Measurements from ENCODE around the gene ZNF579. TPM values are rescaled to one million over a fixed set of nuclear protein-coding genes. Genes with fewer than 3 reads are reported as not detected.
A peak's percentile ranks its signal among the peaks of the same experiment; 100 is the strongest.

ZNF579 gene
- total RNA-seq, 1 donor from 2014 or later, result 10.2 TPM

DNA sequence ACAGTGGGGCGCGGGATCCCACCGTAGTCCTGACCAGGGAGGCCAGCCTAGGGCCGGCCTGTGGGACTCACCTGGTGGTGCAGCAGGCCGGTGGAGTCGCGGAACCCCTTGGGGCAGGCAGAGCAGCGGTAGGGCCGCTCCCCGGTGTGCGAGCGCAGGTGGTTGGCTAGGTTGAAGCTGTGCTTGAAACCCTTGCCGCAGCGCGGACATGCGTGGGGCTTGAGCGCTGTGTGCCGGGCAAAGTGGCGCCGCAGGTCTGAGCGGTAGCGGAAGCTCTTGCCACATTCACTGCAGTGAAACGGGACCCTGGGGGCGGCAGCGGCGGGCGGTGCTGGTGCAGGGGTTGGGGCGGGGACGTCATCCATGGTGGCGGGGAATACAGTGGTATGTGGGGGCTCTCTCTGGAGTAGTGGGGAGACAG is 16.9 kb upstream of the ZNF579 start:
- intact Hi-C loops (cut with micrococcal nuclease), result loop anchor here (5.0 kb wide), 1 partner anchor 1730 kb away; the partner anchor contains the start of gene MYADM
- H3K27me3 Mint-ChIP-seq (ENCODE audit: insufficient read depth), result no peaks in the 10 kb centered on the region
- no peak overlapping the region for H3K4me3 Mint-ChIP-seq
- peaks cover 29% of the 10 kb centered on the region for H3K36me3 Mint-ChIP-seq (ENCODE audit: low read depth)
- peaks cover 17% of the 10 kb centered on the region for H3K4me1 Mint-ChIP-seq (ENCODE audit: low read depth)
- no peak for DNase-seq (ENCODE audit: low spot score)
- H3K27ac Mint-ChIP-seq, result no peak overlapping the region
- no peaks in the 10 kb centered on the region for H3K9me3 Mint-ChIP-seq

- no peak for DNase-seq (ENCODE audit: low spot score)
- intact Hi-C loops (cut with micrococcal nuclease), result loop anchor here (5.0 kb wide), 1 partner anchor 1729 kb away; the partner anchor contains the start of gene MYADM
- H3K27ac Mint-ChIP-seq, result peak overlapping the region; percentile 38
- no peak overlapping the region for H3K4me3 Mint-ChIP-seq
- H3K4me1 Mint-ChIP-seq (ENCODE audit: low read depth), result peaks cover 11% of the 10 kb centered on the region
- peaks cover 33% of the 10 kb centered on the region for H3K36me3 Mint-ChIP-seq (ENCODE audit: low read depth)
- H3K27me3 Mint-ChIP-seq (ENCODE audit: insufficient read depth), result no peaks in the 10 kb centered on the region
- H3K9me3 Mint-ChIP-seq, result no peaks in the 10 kb centered on the region
Measured at GRCh38 chr19:55596304-55596703, 15.7 kb upstream of the ZNF579 start.

GRCh38 chr19:55594996-55595545 is 14.4 kb upstream of the ZNF579 start:
- no peak overlapping the region for H3K27ac Mint-ChIP-seq
- peaks cover 35% of the 10 kb centered on the region for H3K36me3 Mint-ChIP-seq (ENCODE audit: low read depth)
- intact Hi-C loops (cut with micrococcal nuclease), result loop anchor here (5.0 kb wide), 1 partner anchor 1728 kb away; the partner anchor contains the start of gene MYADM
- no peak for DNase-seq (ENCODE audit: low spot score)
- peaks cover 7% of the 10 kb centered on the region for H3K4me1 Mint-ChIP-seq (ENCODE audit: low read depth)
- no peak overlapping the region for H3K4me3 Mint-ChIP-seq
- no peaks in the 10 kb centered on the region for H3K27me3 Mint-ChIP-seq (ENCODE audit: insufficient read depth)
- no peaks in the 10 kb centered on the region for H3K9me3 Mint-ChIP-seq

DNA sequence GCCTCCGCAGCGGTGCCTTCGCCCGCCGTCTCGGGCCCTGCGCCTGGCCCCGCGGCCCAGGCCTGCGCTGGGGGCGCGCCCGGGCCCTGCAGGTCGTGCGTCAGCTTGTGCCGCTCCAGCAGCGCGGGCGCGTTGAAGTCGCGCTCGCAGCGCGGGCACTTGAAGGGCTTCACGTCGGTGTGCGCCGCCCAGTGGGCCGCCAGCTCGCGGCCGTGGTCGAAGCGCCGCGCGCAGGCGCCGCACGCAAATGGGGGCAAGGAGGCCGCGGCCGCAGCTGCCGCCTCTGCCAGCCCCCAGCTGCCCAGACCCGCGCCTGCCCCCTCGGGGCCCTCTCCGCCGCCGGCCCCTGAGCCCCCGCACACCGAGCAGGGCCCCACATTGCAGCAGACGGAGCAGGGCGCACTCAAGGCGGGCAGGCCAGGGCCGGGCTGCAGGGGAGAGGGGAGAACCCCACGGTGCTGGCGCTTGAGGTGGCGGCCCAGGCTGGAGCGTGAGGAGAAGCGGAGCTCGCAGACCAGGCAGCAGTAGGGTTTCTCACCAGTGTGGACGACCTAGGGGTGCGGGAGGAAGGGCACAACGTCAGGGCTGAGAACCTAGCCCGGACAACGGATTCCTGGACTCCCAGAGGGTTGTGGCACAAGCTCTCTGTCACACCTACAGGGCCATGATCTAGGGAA is 12.6 kb upstream of the ZNF579 start:
- Mint-ChIP-seq H3K36me3 (ENCODE audit: low read depth) (peaks cover 31% of the 10 kb centered on the region), H3K9me3 (no peaks in the 10 kb centered on the region), H3K27me3 (ENCODE audit: insufficient read depth) (no peaks in the 10 kb centered on the region), H3K4me3 (no peak overlapping the region), H3K4me1 (ENCODE audit: low read depth) (no peaks in the 10 kb centered on the region), H3K27ac (no peak overlapping the region)
- intact Hi-C loops (cut with micrococcal nuclease), result no loop called here
- DNase-seq (ENCODE audit: low spot score), result no peak

DNA sequence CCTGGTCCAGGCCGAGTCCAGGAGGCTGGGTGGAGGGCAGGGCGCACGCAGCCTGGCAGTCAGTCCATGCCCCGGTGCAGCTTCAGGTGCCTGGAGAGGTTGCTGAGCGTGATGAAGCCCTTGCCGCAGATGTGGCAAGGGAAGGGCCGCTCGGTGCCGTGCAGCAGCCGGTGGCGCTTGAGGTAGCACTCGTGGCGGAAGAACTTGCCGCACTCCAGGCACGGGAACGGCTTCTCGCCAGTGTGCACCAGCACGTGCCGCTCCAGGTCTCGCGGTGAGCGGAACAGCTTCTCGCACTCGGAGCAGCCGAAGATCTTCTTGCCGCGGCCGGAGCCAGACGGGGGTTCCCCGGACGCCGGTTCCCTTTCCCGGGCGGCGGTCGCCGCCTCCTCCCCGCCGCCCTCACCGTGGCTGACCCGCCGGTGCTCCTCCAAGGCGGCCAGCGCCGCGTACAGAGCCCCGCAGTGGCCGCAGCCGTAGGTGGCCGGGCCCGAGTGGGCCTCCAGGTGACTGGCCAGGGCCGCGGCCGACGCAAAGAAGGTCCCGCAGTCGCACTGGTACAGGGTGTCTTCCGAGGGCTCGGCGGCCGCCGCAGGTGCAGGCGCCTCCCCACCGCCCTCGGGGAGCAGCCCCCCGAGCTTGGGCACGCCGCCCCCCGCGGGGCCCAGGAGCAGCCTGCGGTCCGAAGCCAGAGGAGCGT is 11.9 kb upstream of the ZNF579 start:
- intact Hi-C loops (cut with micrococcal nuclease), result no loop called here
- no peak overlapping the region for H3K27ac Mint-ChIP-seq
- no peak overlapping the region for H3K4me3 Mint-ChIP-seq
- H3K4me1 Mint-ChIP-seq (ENCODE audit: low read depth), result peaks cover under 1% of the 10 kb centered on the region
- H3K27me3 Mint-ChIP-seq (ENCODE audit: insufficient read depth), result no peaks in the 10 kb centered on the region
- peaks cover 31% of the 10 kb centered on the region for H3K36me3 Mint-ChIP-seq (ENCODE audit: low read depth)
- no peak for DNase-seq (ENCODE audit: low spot score)
- H3K9me3 Mint-ChIP-seq, result no peaks in the 10 kb centered on the region

- no peak for DNase-seq (ENCODE audit: low spot score)
- no peak overlapping the region for H3K4me3 Mint-ChIP-seq
- H3K9me3 Mint-ChIP-seq, result no peaks in the 10 kb centered on the region
- H3K4me1 Mint-ChIP-seq (ENCODE audit: low read depth), result peaks cover 7% of the 10 kb centered on the region
- no peak overlapping the region for H3K27ac Mint-ChIP-seq
- intact Hi-C loops (cut with micrococcal nuclease), result no loop called here
- peaks cover 26% of the 10 kb centered on the region for H3K36me3 Mint-ChIP-seq (ENCODE audit: low read depth)
- peaks cover 5% of the 10 kb centered on the region for H3K27me3 Mint-ChIP-seq (ENCODE audit: insufficient read depth)
Measured at GRCh38 chr19:55591555-55591954, 10.9 kb upstream of the ZNF579 start.

- Mint-ChIP-seq H3K4me3 (no peak overlapping the region), H3K4me1 (ENCODE audit: low read depth) (peaks cover 12% of the 10 kb centered on the region), H3K27me3 (ENCODE audit: insufficient read depth) (peaks cover 10% of the 10 kb centered on the region), H3K27ac (no peak overlapping the region), H3K9me3 (no peaks in the 10 kb centered on the region), H3K36me3 (ENCODE audit: low read depth) (peaks cover 17% of the 10 kb centered on the region)
- DNase-seq (ENCODE audit: low spot score), result no peak
- intact Hi-C loops (cut with micrococcal nuclease), result no loop called here
Measured at GRCh38 chr19:55590617-55591016, 10.0 kb upstream of the ZNF579 start.

DNA sequence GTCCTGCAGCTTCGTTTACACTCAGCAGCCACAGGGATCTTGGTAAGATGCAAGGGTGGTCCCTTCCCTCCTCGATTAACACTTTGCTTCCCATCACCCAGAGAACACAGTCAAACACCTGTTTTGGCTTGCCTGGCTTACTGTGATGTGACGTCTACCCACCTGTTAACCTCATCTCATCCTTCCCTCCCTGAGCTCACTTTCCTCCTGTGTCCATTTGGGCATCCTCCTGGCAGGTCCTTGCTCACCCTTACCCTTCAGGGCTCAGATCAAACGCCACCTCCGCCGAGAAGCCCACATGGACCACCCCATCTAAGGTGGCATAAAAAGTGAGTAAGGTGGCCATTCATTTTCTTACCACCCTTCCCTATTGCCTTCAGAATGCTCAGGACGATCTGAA is 9.5 kb upstream of the ZNF579 start:
- Mint-ChIP-seq H3K27ac (no peak overlapping the region), H3K4me1 (ENCODE audit: low read depth) (peaks cover 17% of the 10 kb centered on the region), H3K4me3 (no peak overlapping the region), H3K36me3 (ENCODE audit: low read depth) (peaks cover 12% of the 10 kb centered on the region), H3K27me3 (ENCODE audit: insufficient read depth) (peaks cover 15% of the 10 kb centered on the region), H3K9me3 (no peaks in the 10 kb centered on the region)
- no peak for DNase-seq (ENCODE audit: low spot score)
- intact Hi-C loops (cut with micrococcal nuclease), result no loop called here

DNA sequence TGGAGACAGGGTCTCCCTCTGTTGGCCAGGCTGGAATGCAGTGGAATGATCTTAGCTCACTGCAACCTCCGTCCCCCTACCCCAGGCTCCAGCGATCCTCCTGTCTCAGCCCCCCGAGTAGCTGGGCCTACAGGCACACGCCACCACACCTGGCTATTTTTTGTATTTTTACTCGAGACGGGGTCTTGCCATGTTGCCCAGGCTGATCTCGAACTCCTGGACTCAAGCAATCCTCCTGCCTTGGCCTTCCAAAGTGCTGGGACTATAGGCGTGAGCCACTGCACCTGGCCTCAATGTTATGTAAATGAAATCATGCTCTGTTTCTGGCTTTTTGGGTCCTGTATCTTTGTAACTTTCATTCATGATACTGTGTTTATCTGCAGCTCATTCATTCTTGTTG is 8.1 kb upstream of the ZNF579 start:
- Mint-ChIP-seq H3K27ac (no peak overlapping the region), H3K9me3 (no peaks in the 10 kb centered on the region), H3K27me3 (ENCODE audit: insufficient read depth) (peaks cover 22% of the 10 kb centered on the region), H3K4me1 (ENCODE audit: low read depth) (peaks cover 18% of the 10 kb centered on the region), H3K4me3 (no peak overlapping the region), H3K36me3 (ENCODE audit: low read depth) (peaks cover 6% of the 10 kb centered on the region)
- intact Hi-C loops (cut with micrococcal nuclease), result no loop called here
- no peak for DNase-seq (ENCODE audit: low spot score)

- H3K4me3 Mint-ChIP-seq, result peak overlapping the region; percentile 79
- no peak overlapping the region for H3K27ac Mint-ChIP-seq
- H3K4me1 Mint-ChIP-seq (ENCODE audit: low read depth), result peaks cover 19% of the 10 kb centered on the region
- intact Hi-C loops (cut with micrococcal nuclease), result loop anchor here (1.0 kb wide), 5 partner anchors 12 to 111 kb away; partner anchors contain the start of genes FIZ1, ZNF628, ZNF784 and ZNF865
- H3K27me3 Mint-ChIP-seq (ENCODE audit: insufficient read depth), result peaks cover 22% of the 10 kb centered on the region
- no peaks in the 10 kb centered on the region for H3K9me3 Mint-ChIP-seq
- peak; percentile 88 for DNase-seq (ENCODE audit: low spot score)
- H3K36me3 Mint-ChIP-seq (ENCODE audit: low read depth), result peaks cover 6% of the 10 kb centered on the region
Measured at GRCh38 chr19:55586976-55587668, 6.5 kb upstream of the ZNF579 start.

GRCh38 chr19:55585658-55586339 is 5.2 kb upstream of the ZNF579 start:
- DNase-seq (ENCODE audit: low spot score), result no peak
- intact Hi-C loops (cut with micrococcal nuclease), result no loop called here
- H3K27ac Mint-ChIP-seq, result no peak overlapping the region

DNA sequence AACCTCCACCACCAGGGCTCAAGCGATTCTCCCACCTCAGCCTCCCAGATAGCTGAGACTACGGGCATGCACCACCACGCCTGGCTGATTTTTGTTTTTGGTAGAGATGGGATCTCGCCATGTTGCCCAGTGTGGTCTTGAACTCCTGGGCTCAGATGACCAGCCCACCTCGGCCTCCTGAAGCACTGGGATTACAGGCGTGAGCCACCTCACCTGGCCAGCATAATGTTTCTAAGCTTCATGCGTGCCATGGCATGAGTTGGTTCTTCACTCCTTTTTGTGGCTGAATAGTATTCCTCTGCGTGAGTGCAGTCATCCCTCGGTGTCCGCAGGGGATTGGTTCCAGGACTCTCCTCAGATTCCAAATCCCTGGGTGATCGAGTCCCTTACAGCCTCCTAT is 4.2 kb upstream of the ZNF579 start:
- H3K4me1 Mint-ChIP-seq (ENCODE audit: low read depth), result peaks cover 33% of the 10 kb centered on the region
- no peak overlapping the region for H3K27ac Mint-ChIP-seq
- no peak for DNase-seq (ENCODE audit: low spot score)
- H3K27me3 Mint-ChIP-seq (ENCODE audit: insufficient read depth), result peaks cover 22% of the 10 kb centered on the region
- no peaks in the 10 kb centered on the region for H3K9me3 Mint-ChIP-seq
- intact Hi-C loops (cut with micrococcal nuclease), result loop anchor here (5.0 kb wide), 1 partner anchor 328 kb away; the partner anchor contains the start of gene PPP6R1
- no peak overlapping the region for H3K4me3 Mint-ChIP-seq
- peaks cover under 1% of the 10 kb centered on the region for H3K36me3 Mint-ChIP-seq (ENCODE audit: low read depth)

More at GRCh38 chr19:55585658-55586339, 5.2 kb upstream of the ZNF579 start:
- H3K36me3 Mint-ChIP-seq (ENCODE audit: low read depth), result no peaks in the 10 kb centered on the region
- peaks cover 31% of the 10 kb centered on the region for H3K4me1 Mint-ChIP-seq (ENCODE audit: low read depth)
- H3K27me3 Mint-ChIP-seq (ENCODE audit: insufficient read depth), result peaks cover 22% of the 10 kb centered on the region
- no peaks in the 10 kb centered on the region for H3K9me3 Mint-ChIP-seq
- peak overlapping the region; percentile 23 for H3K4me3 Mint-ChIP-seq

Data from activated T-helper 1 cell treated with anti-CD3 and anti-CD28 coated beads, Interleukin-12 subunit alpha, Interleukin-12 subunit beta, Interleukin-2, Interleukin-4 antibody, amounts not matched to agents 30 ng/mL and 10 ng/mL and 1 ng/mL, durations not matched to agents 14 hours and 24 hours and 36 hours (primary cell).